ENCODE measurements around the gene BAIAP2.
"Not testable (repeated sequence)": the region's sequence is repeated elsewhere in the genome, so short reads cannot be mapped to it uniquely, and the experiment has no call there.

The BAIAP2 gene

GRCh38 chr17:81027591-81028505, 7.1 kb upstream of the BAIAP2 start:
- no peak overlapping the region for H3K4me3 ChIP-seq (ENCODE audit: low read depth, low read length)
- no peak for DNase-seq (ENCODE audit: low read depth)
- no peak for TF ChIP-seq CTCF (IDR thresholded peaks at IDR 0.05; ENCODE audit: low read depth, low read length, missing control alignments)
- in situ Hi-C loops (cut with HindIII; ENCODE audit: low sequenced_read_pairs) = no loop called here

- H3K4me3 ChIP-seq (ENCODE audit: low read depth, low read length) = no peak overlapping the region
- in situ Hi-C loops (cut with HindIII; ENCODE audit: low sequenced_read_pairs) = no loop called here
- TF ChIP-seq CTCF (IDR thresholded peaks at IDR 0.05; ENCODE audit: low read depth, low read length, missing control alignments) = no peak
- DNase-seq (ENCODE audit: low read depth) = no peak
These were observed 6.5 kb upstream of the BAIAP2 start for GRCh38 chr17:81028506-81028858.

DNA sequence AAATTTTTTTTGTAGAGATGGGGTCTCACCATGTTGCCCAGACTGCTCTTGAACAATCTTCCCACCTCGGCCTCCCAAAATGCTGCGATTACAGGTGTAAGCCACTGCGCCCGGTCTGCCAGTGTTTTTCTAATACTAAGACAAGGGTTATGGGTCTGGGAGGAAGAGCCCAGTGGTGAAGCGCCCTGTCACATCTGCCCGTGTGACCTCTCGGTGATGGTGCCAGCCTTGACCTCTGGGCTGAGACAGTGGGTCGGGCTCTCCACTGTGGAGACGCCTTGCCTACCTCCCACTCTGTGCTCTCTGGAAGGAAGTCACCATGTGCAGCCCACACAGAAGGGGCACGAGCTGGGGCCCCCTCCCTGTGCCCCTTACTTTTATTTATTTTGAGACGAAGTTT, 5.1 kb upstream of the BAIAP2 start:
- H3K4me3 ChIP-seq (ENCODE audit: low read depth, low read length) = no peak overlapping the region
- no peak for TF ChIP-seq CTCF (IDR thresholded peaks at IDR 0.05; ENCODE audit: low read depth, low read length, missing control alignments)
- in situ Hi-C loops (cut with HindIII; ENCODE audit: low sequenced_read_pairs) = no loop called here
- no peak for DNase-seq (ENCODE audit: low read depth)

- DNase-seq (ENCODE audit: low read depth); in situ Hi-C loops (cut with HindIII; ENCODE audit: low sequenced_read_pairs); H3K4me3 ChIP-seq (ENCODE audit: low read depth, low read length): not testable (repeated sequence)
These were observed 4.6 kb upstream of the BAIAP2 start for GRCh38 chr17:81030312-81030711.

GRCh38 chr17:81030741-81031565, 4.0 kb upstream of the BAIAP2 start:
- DNase-seq (ENCODE audit: low read depth) = no peak
- in situ Hi-C loops (cut with HindIII; ENCODE audit: low sequenced_read_pairs) = no loop called here
- TF ChIP-seq CTCF (IDR thresholded peaks at IDR 0.05; ENCODE audit: low read depth, low read length, missing control alignments) = no peak
- H3K4me3 ChIP-seq (ENCODE audit: low read depth, low read length) = no peak overlapping the region

GRCh38 chr17:81031566-81032550, 3.1 kb upstream of the BAIAP2 start:
- H3K4me3 ChIP-seq (ENCODE audit: low read depth, low read length) = no peak overlapping the region
- no peak for DNase-seq (ENCODE audit: low read depth)
- no peak for TF ChIP-seq CTCF (IDR thresholded peaks at IDR 0.05; ENCODE audit: low read depth, low read length, missing control alignments)
- in situ Hi-C loops (cut with HindIII; ENCODE audit: low sequenced_read_pairs) = no loop called here

Measured in astrocyte of the cerebellum (primary cell).